Umbilical cord (tissue), 2 donors: ENCODE results near the gene OR2S2. TPM values are rescaled to one million over a fixed set of nuclear protein-coding genes. Genes with fewer than 3 reads are reported as not detected.
"Not testable (repeated sequence)": the region's sequence is repeated elsewhere in the genome, so short reads cannot be mapped to it uniquely, and the experiment has no call there.

Source experiments
- DNase-seq: peaks from one replicate; pipeline ENCODE4 v3.0.0-alpha.2; 2015; ENCODE audit warnings: low spot score
- total RNA-seq: library from RNA; depleted of rRNA; stranded (reverse); fragments of >200 nt; gene quantifications from one replicate; pipeline ENCODE4 v1.2.3, GENCODE V29; 2014; ENCODE audit warnings: low replicate concordance; ENCODE audit not compliant: insufficient read depth

OR2S2 gene, protein sequence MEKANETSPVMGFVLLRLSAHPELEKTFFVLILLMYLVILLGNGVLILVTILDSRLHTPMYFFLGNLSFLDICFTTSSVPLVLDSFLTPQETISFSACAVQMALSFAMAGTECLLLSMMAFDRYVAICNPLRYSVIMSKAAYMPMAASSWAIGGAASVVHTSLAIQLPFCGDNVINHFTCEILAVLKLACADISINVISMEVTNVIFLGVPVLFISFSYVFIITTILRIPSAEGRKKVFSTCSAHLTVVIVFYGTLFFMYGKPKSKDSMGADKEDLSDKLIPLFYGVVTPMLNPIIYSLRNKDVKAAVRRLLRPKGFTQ
- total RNA-seq: not detected

DNA sequence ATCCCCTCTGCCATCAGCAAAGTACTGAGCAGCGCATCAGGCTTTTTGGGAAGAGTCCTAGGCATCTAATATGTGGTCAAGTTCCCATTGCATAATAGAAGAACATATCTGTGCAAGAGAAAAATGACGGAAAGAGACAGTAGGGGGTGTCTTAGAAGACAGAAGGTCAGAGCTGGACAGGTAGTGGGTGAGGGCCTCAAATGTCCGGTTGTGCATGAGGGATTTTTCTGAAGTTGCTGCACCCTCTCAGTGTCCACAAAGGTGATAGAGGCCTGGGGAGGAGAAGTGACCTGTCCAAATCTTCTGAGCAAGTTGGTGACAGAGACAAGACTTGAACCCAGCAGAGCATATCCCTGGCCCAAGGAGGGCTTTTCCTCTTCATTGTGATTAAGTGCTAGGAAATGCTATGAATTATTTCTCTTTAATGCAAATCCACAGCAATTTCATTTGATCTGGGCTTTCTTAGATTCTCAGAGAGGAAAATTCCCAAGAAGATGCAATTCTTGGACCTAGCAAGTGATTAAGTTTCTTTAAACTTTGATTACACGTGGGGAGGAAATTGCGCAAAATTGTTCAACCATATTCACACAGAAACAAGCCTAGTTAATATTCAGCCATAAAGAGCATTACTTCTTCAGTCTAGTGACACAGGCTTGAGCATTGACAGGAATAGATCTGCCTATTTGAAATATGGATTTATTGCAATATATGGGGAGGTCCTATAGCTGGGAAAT lies at the start of gene OR2S2:
OR2S2 (minus strand) TSS at position 51 of the 734 bp plus-strand sequence. CDS start 56 bp downstream, outside the sequence.
- DNase-seq: no peak

DNA sequence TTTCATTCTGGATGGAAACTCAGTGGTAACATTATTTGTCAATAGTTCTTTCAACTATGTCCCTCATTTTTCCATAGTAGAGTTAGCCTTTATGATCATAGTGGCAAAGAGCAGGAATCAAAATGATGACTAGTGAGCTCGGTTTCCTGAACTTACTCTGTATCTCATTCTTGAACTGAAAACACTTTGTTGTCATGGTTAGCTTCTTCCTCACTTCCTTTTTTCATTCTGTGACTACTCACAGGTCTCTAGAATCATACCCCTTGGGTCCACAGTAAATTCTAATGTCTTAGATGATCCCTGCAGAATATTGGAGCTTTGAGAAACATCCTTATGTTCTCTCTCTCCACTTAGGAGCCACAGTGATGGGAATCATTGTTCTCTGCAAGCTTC lies 49.4 kb upstream of the OR2S2 start:
- no peak for DNase-seq

DNA sequence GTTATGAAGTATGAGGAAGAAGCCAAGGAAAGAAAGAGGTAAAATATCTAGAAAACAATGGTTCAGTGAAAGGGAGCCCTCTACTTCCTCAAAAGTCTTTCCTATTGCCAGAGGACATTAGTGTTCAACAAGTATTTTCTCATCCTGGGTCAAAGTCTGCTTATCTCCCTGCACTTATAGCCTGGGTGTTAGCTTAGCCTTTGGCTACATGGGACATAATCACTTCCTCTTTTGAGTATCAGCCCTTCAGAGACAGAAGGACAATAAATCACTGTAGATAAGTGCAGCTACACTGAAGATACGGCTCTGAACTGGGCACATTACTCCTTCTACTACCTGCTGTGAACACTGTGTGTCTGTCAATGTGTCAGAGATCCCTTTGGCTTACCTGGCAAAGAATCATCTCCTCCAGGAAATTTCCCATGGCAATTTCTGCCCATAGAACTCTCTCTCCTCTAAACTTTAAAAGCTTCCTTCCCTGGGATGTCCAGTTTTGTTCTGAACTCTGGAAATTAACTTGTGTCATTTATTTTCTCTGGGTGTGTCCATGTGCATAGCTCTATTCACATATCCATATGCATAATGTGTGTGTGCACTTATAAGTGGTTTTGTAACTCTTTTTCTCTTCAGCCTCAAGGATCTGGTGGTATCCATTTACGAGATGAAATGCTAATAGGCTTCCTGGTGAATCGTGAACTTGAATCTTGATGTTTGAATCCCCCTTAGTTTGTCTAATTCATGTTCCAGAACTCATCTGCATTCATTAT lies 48.8 kb upstream of the OR2S2 start:
- no peak for DNase-seq

DNA sequence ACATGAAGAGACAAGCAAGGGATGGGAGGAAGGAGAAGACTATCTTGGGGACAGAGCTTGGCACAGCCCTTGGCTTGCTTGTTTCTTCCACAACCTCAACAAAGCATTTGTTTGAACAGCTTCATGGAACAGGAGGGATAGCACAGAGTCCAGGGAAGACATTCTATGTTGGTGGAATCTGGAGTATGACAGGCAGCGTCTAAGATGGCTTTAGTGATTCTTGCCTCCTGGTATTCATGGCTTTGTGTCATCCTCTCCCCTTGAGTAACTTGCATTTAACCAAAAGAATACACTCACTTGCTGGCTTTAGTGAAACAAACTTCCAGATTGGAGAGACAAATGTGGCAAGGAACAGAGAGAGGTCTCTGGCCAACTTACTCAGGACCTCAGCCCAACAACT lies 47.9 kb upstream of the OR2S2 start:
- no peak for DNase-seq

DNA sequence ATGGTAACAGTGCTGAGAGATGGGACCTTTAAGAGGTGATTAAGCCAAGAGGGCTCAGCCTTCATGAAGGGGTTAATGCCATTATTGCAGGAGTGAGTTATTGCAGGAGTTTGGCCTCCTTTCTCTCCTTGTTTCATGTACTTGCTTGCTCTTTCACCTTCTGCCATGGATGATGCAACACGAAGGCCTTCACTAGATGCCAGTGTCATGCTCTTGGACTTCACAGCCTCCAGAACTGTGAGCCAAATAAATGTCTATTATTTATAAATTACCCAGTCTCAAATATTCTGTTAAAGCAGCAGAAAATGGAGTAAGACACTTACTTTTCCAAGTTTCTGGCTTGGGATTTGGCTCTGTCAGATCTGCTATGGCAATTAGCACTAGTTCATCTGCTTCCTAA lies 40.4 kb upstream of the OR2S2 start:
- no peak for DNase-seq

DNA sequence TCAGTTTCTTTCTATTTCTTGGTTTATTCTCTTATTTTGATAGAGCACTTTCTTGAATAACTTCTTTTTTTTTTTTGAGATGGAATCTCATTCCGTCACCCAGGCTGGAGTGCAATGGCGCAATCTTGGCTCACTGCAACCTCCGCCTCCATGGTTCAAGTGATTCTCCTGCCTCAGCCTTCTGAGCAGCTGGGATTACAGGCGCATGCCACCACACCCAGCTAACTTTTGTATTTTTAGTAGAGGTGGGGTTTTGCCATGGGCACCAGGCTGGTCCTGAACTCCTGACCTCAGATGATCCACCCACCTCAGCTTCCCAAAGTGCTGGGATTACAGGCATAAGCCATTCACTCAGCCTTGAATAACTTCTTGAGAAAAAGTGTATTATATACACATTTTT lies 39.1 kb upstream of the OR2S2 start:
- not testable (repeated sequence) for DNase-seq

DNA sequence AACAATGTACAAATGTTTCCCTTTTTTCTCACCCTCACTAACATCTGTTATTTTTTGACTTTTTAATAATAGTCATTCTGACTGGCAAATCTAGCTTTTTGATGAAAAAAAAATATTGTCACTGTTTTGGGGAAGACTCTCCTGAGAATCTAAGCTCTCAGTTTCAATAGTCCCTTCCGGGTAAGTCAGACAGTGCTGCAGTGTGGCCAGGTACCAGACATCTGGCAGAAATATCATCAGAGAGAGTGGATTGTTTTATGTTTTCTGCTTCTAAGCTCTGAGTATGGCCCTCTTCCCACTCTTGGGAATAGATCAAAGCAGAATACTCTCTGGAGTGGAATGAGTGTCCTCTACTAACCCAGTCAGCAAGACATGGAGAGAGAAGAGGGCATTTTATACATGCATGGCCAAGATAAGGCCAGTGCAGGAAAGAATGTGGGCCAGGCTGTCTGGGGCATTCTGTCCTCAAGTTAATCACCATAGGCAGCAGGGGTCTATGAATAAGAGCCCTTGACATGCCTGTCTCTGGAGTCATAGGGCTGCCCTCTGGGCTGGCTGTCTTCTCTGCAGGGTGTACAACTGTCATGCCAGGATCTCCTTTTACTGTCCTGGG lies 38.5 kb upstream of the OR2S2 start:
- peak; percentile 43 for DNase-seq

GRCh38 chr9:35994959-35995358 lies 37.0 kb upstream of the OR2S2 start:
- no peak for DNase-seq

DNA sequence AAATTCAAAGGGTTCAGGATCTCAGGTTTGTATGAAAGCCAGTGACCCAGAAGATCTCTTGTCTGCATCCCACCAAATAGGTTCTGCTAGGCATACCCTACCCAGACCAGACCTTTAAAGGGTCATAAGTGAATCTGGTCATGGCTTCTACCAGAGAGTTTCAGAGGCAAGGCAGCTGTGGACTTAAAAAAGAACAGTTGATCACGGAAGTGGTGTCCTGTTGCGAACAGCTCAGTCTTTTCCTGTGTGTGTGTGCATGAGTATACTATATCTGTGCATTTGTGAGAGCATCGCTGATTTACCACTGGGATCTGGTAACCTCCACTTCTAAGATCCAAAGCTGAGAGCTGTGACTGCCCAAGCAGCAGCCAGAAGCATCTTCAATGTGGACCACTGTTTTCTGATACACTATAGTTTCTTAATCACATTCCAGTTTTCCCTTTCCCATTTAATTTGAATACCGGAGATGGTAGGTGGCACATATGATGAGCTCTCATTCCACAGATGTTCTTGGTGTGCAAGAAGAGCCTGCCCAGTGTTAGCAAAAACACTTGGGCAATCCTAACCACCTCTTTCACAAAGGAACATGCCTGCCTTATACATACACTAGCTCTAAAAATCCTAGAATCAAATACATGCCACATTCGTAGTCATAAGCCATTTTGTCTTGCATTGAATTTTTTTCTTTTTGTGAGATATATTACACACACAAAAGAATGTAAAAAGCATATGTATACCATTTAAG lies 36.2 kb upstream of the OR2S2 start:
- DNase-seq: no peak

DNA sequence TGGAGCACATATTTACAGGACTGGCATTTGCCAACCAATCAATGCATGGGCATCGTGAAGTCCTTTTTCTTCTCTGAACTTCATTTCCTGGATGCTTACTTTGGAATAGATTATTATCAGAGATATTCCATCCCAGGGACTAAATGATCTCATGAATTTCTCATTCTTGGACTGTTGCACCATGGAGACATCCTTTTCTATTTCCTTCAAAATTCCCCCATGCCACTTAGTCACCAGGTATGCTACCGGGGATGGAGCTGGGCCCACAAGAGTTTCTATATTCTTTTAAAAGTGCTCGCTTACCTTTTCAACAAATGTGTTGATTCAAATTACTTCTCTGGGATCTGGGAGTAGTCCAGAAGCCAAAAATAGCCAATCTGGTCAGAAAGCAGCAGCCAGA lies 35.2 kb upstream of the OR2S2 start:
- not testable (repeated sequence) for DNase-seq

- DNase-seq: no peak
Measured at GRCh38 chr9:35990155-35990554, 32.2 kb upstream of the OR2S2 start.

DNA sequence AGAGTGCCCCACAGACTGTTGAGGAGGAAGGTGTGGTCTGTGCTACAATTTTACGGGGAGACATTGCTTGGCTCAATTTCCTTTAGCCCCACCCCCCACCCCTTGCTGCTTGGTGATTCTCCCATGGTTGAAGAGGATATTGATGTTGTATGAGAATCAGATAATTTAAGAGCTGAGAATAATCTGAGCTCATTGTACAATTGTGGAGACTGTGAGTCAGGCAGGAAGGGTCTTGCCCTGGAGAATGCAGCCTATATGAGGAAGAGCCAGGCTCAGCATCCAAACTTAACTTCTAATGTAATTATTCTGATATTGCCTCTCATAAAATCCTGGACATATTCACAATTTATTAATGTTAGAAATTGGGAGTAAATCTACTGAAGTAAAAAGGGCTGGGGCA lies 26.1 kb upstream of the OR2S2 start:
- DNase-seq: no peak

DNA sequence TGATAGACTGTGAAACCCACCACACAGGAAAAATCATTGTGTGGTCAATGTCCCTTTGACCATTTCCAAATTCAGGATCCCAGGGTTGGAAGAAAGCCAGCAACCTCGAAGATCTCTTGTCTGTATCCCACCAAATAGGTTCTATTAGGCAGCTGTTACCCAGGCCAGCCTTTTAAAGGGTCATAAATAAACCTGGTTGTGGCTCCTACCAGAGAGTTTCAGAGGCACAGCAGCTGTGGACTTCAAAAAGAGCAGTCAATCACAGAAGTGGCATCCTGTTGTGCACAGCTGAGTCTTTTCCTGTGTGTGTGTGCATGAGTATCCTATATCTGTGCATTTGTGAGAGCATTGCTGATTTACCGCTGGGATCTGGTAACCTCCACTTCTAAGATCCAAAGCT lies 23.7 kb upstream of the OR2S2 start:
- DNase-seq: no peak

DNA sequence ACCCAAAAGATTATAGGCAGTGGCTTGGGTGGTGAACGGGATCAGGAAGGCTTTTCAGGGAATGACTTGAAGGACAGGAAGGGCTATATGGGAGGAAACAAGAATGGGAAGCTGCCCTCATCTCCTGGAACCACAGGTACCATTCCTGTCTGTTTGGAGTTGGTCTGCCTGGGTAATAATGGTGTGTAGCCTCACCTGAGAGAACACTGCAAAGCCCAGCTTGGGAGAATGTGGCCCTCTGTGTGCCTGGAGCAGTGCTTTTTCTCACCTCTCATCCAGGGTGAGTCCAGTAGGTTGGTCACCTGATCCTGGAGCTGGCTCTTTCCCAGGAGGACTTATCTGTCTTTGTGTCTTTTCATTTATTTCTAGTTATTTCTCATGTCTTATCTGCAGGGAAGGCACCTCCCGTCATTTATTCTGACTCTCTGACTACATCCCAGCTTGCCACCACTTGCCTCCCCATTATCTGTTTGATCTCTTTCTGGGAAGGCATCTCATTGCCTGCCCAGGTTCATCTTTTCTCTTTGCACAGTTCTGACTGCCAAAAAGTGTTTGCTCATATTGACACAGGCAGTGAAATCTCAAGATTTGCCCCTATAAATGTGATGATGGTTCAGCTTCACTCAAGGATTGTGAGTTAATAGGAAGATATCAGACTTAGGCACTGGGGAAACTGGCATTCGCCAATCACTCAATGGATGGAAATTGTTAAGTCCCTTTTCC lies 22.5 kb upstream of the OR2S2 start:
- no peak for DNase-seq

DNA sequence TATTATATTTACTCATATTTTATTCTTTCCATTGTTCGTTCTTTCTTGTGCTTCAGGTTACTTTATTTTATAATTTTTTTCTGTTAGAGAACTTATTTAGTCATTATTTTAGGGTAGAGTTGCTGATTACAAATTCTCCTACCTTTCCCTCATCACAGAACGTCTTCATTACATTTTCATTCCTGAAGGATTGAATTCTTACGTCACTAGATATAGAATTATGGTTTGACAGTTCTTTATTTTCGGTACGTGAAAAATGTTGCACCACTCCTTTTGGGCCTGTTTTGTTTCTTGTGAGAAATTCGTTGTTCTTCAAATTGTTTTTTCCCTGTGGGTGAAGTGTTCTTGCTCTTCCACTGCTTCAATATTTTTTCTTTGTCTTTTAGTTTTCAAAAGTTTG lies 20.8 kb upstream of the OR2S2 start:
- DNase-seq: no peak

GRCh38 chr9:35976726-35977125 lies 18.8 kb upstream of the OR2S2 start:
- no peak for DNase-seq

- no peak for DNase-seq
Measured at GRCh38 chr9:35974800-35975199, 16.8 kb upstream of the OR2S2 start.

GRCh38 chr9:35972093-35972492 lies 14.1 kb upstream of the OR2S2 start:
- DNase-seq: peak; percentile 5

GRCh38 chr9:35967042-35967441 lies 9.1 kb upstream of the OR2S2 start:
- DNase-seq: no peak

GRCh38 chr9:35966433-35966832 lies 8.5 kb upstream of the OR2S2 start:
- no peak for DNase-seq

DNA sequence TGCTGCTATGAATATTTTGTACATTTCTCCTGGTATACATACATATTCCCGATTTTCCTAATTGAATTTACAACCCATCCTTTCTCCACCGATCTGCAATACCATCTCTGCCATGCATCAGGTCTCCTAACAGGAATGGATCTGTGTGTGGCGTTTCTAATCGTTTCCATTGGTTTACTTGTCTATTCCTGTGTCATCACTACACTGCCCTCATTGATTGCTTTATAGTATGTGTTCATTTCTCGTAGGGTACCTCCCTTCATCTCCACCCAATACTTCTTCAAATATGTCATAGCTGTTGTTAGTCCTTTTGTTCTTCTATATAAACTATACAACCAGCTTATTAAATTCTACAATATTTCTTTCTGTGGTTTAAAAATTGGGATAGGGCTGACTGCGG lies 7.1 kb upstream of the OR2S2 start:
- no peak for DNase-seq
